ENCODE results near the gene VMP1.

- TF ChIP-seq CTCF (conservative IDR thresholded peaks at IDR 0.05) (no peak), ZFX (IDR thresholded peaks at IDR 0.05) (no peak)
Observed at GRCh38 chr17:59810894-59811153, 103.4 kb downstream of the VMP1 start.
